Uterus (tissue), 2 donors: Measurements from ENCODE around the gene CLSTN2.

Experiments used
- POLR2A ChIP-seq, 2 donors: fragments of 450-650 bp; IDR thresholded peaks; one replicate each; pipeline ENCODE4 v1.6.1; 2016; ENCODE audit warnings: antibody characterized with exemption in 2 of 2, mild to moderate bottlenecking in 1 of 2, moderate library complexity in 1 of 2
- TF ChIP-seq, protein P1 (sequence below), 4 experiments: fragments of 200-600 bp in 2 of 4; fragments of 450-650 bp in 2 of 4; sonication (generic) in 2 of 4; IDR thresholded peaks; one replicate each; pipeline ENCODE4 v1.5.1; 2016 to 2019; ENCODE audit warnings: antibody characterized with exemption in 4 of 4, mild to moderate bottlenecking in 2 of 4, moderate library complexity in 1 of 4

GRCh38 chr3:140051019-140051957 lies 116.3 kb downstream of the CLSTN2 start:
- TF ChIP-seq, protein P1, sequence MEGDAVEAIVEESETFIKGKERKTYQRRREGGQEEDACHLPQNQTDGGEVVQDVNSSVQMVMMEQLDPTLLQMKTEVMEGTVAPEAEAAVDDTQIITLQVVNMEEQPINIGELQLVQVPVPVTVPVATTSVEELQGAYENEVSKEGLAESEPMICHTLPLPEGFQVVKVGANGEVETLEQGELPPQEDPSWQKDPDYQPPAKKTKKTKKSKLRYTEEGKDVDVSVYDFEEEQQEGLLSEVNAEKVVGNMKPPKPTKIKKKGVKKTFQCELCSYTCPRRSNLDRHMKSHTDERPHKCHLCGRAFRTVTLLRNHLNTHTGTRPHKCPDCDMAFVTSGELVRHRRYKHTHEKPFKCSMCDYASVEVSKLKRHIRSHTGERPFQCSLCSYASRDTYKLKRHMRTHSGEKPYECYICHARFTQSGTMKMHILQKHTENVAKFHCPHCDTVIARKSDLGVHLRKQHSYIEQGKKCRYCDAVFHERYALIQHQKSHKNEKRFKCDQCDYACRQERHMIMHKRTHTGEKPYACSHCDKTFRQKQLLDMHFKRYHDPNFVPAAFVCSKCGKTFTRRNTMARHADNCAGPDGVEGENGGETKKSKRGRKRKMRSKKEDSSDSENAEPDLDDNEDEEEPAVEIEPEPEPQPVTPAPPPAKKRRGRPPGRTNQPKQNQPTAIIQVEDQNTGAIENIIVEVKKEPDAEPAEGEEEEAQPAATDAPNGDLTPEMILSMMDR (IDR thresholded peaks at IDR 0.05): peak in 3 of 4 experiments; percentile 4 to 25 (median 19)
- no peak for TF ChIP-seq POLR2A (IDR thresholded peaks at IDR 0.05)
